CD14-positive monocyte (primary cell): ENCODE data around the gene CIB4. TPM values are rescaled to one million over a fixed set of nuclear protein-coding genes. Genes with fewer than 3 reads are reported as not detected.

Experiments used
- DNase-seq, 3 donors: peaks; one replicate each; pipeline ENCODE4 v3.0.0-alpha.2; 2011 to 2022
- H2AFZ ChIP-seq: 2 replicates; pipeline ENCODE4 v1.6.0; 2012; ENCODE audit warnings: mild to moderate bottlenecking, low read depth, low read length, inconsistent platforms; ENCODE audit not compliant: insufficient read depth, poor library complexity, severe bottlenecking
- H3K27ac ChIP-seq, 2 donors: 1 replicate in 1 of 2; 2 replicates in 1 of 2; pipeline ENCODE4 v1.5.1; 2012 to 2013; ENCODE audit warnings: low read length in 2 of 2, control low read depth in 1 of 2, inconsistent platforms in 1 of 2, low read depth in 1 of 2, mild to moderate bottlenecking in 1 of 2
- H3K27me3 ChIP-seq, 2 donors: one replicate each; pipeline versions ENCODE4 v1.6.0 to v1.6.1; 2011 to 2013; ENCODE audit warnings: low read length in 2 of 2; ENCODE audit not compliant: control insufficient read depth in 2 of 2, insufficient read depth in 2 of 2
- H3K36me3 ChIP-seq, 2 donors: replicated peaks in 1 of 2; 1 replicate in 1 of 2; 2 replicates in 1 of 2; pipeline versions ENCODE4 v1.5.1 to v1.6.1; 2012 to 2013; ENCODE audit warnings: low read length in 2 of 2, control low read depth in 1 of 2, inconsistent platforms in 1 of 2, mild to moderate bottlenecking in 1 of 2; ENCODE audit not compliant: insufficient read depth in 2 of 2, control insufficient read depth in 1 of 2
- H3K4me1 ChIP-seq, 2 donors: 1 replicate in 1 of 2; 2 replicates in 1 of 2; pipeline versions ENCODE4 v1.5.1 to v1.6.1; 2012 to 2013; ENCODE audit warnings: low read length in 2 of 2, control low read depth in 1 of 2, inconsistent platforms in 1 of 2, mild to moderate bottlenecking in 1 of 2, moderate library complexity in 1 of 2; ENCODE audit not compliant: insufficient read depth in 2 of 2, control insufficient read depth in 1 of 2
- H3K4me2 ChIP-seq: replicated peaks from 2 replicates; pipeline ENCODE3; 2012; ENCODE audit warnings: low read length, moderate library complexity, mild to moderate bottlenecking; ENCODE audit not compliant: poor library complexity, severe bottlenecking; ENCODE audit errors: extremely low read depth
- H3K4me3 ChIP-seq, 3 experiments: fragments of 200-600 bp in 1 of 3; sonication (generic) in 1 of 3; replicated peaks in 1 of 3; 1 replicate in 2 of 3; 2 replicates in 1 of 3; pipeline ENCODE4 v1.5.1; 2011 to 2013; ENCODE audit warnings: low read length in 3 of 3, mild to moderate bottlenecking in 3 of 3, control low read depth in 2 of 3, low read depth in 2 of 3, inconsistent platforms in 1 of 3, moderate library complexity in 1 of 3
- H3K79me2 ChIP-seq: 2 replicates; pipeline ENCODE4 v1.6.0; 2012; ENCODE audit warnings: mild to moderate bottlenecking, control low read depth, inconsistent platforms, low read length, moderate library complexity; ENCODE audit not compliant: insufficient read depth
- H3K9ac ChIP-seq: 2 replicates; pipeline ENCODE4 v1.6.0; 2017; ENCODE audit warnings: low read length, mild to moderate bottlenecking; ENCODE audit not compliant: insufficient read depth, poor library complexity, severe bottlenecking
- H3K9me3 ChIP-seq, 2 donors: replicated peaks in 1 of 2; 1 replicate in 1 of 2; 2 replicates in 1 of 2; pipeline versions ENCODE4 v1.5.1 to v1.6.1; 2012 to 2013; ENCODE audit warnings: low read length in 2 of 2, control low read depth in 1 of 2; ENCODE audit not compliant: control insufficient read depth in 1 of 2, insufficient read depth in 1 of 2
- H4K20me1 ChIP-seq: 2 replicates; pipeline ENCODE4 v1.6.0; 2012; ENCODE audit warnings: mild to moderate bottlenecking, low read length, control low read depth, moderate library complexity; ENCODE audit not compliant: insufficient read depth
- H3K27ac Mint-ChIP-seq, 7 donors: one replicate each; pipeline ENCODE4 v1.8.0; 2020; ENCODE audit warnings: mild to moderate bottlenecking in 7 of 7, mixed read lengths in 7 of 7, moderate library complexity in 6 of 7, inconsistent platforms in 2 of 7
- H3K27me3 Mint-ChIP-seq, 3 donors: one replicate each; pipeline ENCODE4 v1.8.0; 2021 to 2022; ENCODE audit warnings: low read depth in 3 of 3, mild to moderate bottlenecking in 3 of 3, mixed read lengths in 3 of 3, moderate library complexity in 3 of 3, inconsistent platforms in 1 of 3
- H3K36me3 Mint-ChIP-seq, 2 donors: one replicate each; pipeline ENCODE4 v1.8.0; 2020; ENCODE audit warnings: mixed read lengths in 2 of 2, inconsistent platforms in 1 of 2, mild to moderate bottlenecking in 1 of 2
- H3K4me1 Mint-ChIP-seq: one replicate; pipeline ENCODE4 v1.8.0; 2020; ENCODE audit warnings: mild to moderate bottlenecking, mixed read lengths
- H3K4me3 Mint-ChIP-seq, 2 donors: one replicate each; pipeline ENCODE4 v1.8.0; 2020; ENCODE audit warnings: mild to moderate bottlenecking in 2 of 2, mixed read lengths in 2 of 2, moderate library complexity in 1 of 2
- H3K9me3 Mint-ChIP-seq, 7 donors: one replicate each; pipeline ENCODE4 v1.8.0; 2020 to 2022; ENCODE audit warnings: mixed read lengths in 7 of 7, mild to moderate bottlenecking in 6 of 7, moderate library complexity in 6 of 7, inconsistent platforms in 2 of 7
- CTCF ChIP-seq: fragments of 200-600 bp; IDR thresholded peaks from one replicate; pipeline ENCODE4 v1.8.0; 2022; ENCODE audit warnings: antibody characterized with exemption, mild to moderate bottlenecking
- WGBS: methylation state at CpG from one replicate; pipeline ENCODE4 v1.1.5; 2013; ENCODE audit warnings: missing lambda C conversion rate; ENCODE audit not compliant: insufficient coverage; 5-methylcytosine and 5-hydroxymethylcytosine counted together
- intact Hi-C, 2 donors: fragments of 100-400 bp; cut with micrococcal nuclease; formaldehyde crosslinking; loops; one replicate each; pipeline versions ENCODE4 v1.15.0 to v1.15.1; 2023
- polyA plus RNA-seq, 3 donors: library from polyadenylated mRNA; depleted of rRNA in 1 of 3; unstranded in 2 of 3; stranded (reverse) in 1 of 3; fragments of 300-500 nt in 2 of 3; fragments of >200 nt in 1 of 3; fragmentation: Illumina TruSeq in 2 of 3; gene quantifications; 1 replicate in 2 of 3; 2 replicates in 1 of 3; pipeline ENCODE4 v1.2.3, GENCODE V29; 2012 to 2021

The CIB4 gene
- polyA plus RNA-seq, 3 donors: not detected

DNA sequence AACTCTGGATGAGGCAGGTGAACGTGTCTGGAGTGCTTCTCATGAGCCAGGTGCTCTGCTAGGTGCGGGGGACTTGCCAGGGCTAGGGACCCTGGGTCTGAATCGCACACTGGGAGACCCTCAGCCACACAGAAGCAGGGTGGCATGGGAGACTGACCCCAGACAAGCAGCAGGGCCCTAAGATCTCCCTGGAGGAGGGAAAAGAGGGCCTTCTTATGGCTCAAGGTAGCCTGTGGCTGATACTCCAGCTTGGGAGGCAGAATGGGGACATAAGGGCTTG is 12.8 kb upstream of the CIB4 start:
- peaks cover 0 to 13% (median 3%) of the 10 kb centered on the region in 7 donors for H3K9me3 Mint-ChIP-seq
- Histone ChIP-seq H3K36me3 (no peaks in the 10 kb centered on the region), H2AFZ (no peak overlapping the region), H3K79me2 (no peaks in the 10 kb centered on the region), H3K4me1 (no peaks in the 10 kb centered on the region), H3K4me2 (no peak overlapping the region), H3K27ac (no peak overlapping the region), H3K9ac (no peak overlapping the region), H3K27me3 (no peaks in the 10 kb centered on the region), H3K9me3 (peaks cover 1 to 5% of the 10 kb centered on the region in 2 donors), H3K4me3 (no peak overlapping the region), H4K20me1 (no peaks in the 10 kb centered on the region)
- no peaks in the 10 kb centered on the region for H3K36me3 Mint-ChIP-seq
- H3K27ac Mint-ChIP-seq: no peak overlapping the region
- DNase-seq: no peak
- H3K27me3 Mint-ChIP-seq: peaks cover 3 to 11% (median 9%) of the 10 kb centered on the region in 3 donors
- peaks cover 4% of the 10 kb centered on the region for H3K4me1 Mint-ChIP-seq
- no peak overlapping the region for H3K4me3 Mint-ChIP-seq
- no peak for TF ChIP-seq CTCF
- WGBS: 94% methylated on average over 3 of the region's 3 CpGs
- intact Hi-C loops: no loop called here

- DNase-seq: no peak
- no peaks in the 10 kb centered on the region for H3K36me3 Mint-ChIP-seq
- Histone ChIP-seq H3K79me2 (no peaks in the 10 kb centered on the region), H2AFZ (no peak overlapping the region), H3K9ac (no peak overlapping the region), H3K27me3 (no peaks in the 10 kb centered on the region), H3K27ac (no peak overlapping the region), H3K9me3 (no peaks in the 10 kb centered on the region), H3K4me2 (no peak overlapping the region), H3K4me3 (no peak overlapping the region), H3K4me1 (no peaks in the 10 kb centered on the region), H3K36me3 (no peaks in the 10 kb centered on the region), H4K20me1 (no peaks in the 10 kb centered on the region)
- H3K4me1 Mint-ChIP-seq: peaks cover 4% of the 10 kb centered on the region
- peaks cover 0 to 9% (median 2%) of the 10 kb centered on the region in 7 donors for H3K9me3 Mint-ChIP-seq
- no peak overlapping the region for H3K27ac Mint-ChIP-seq
- intact Hi-C loops: no loop called here
- H3K27me3 Mint-ChIP-seq: peaks cover 3 to 9% (median 9%) of the 10 kb centered on the region in 3 donors
- TF ChIP-seq CTCF: no peak
- no peak overlapping the region for H3K4me3 Mint-ChIP-seq
- WGBS: 85% methylated on average over 10 of the region's 13 CpGs
Measured at GRCh38 chr2:26653207-26654060, 12.3 kb upstream of the CIB4 start.
